GM21390 (cell line): ENCODE data around the gene TEX30.

Experiments
- ATAC-seq: cut with Tn5 transposase; IDR thresholded peaks from one replicate; pipeline ENCODE4 v1.9.1; 2021; ENCODE audit not compliant: unreplicated experiment

Gene TEX30

DNA sequence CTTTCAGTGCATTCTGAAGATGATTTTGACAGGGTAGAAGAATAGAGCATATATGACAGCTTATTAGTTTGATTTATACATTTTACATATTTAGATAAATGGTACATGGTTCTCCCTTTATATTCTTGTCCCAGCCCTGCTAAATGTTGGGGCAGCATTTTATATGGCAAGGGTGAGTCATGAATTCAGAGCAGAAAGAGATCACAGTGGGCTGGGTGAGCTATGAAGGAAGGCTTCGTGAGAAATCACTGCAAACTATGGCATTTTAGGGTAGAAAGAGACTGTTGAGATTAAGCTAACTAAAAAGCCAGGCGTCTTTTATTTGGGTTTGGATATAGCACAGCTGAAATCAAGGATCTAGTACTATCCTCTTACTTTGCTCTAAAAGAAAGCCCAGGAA is 54.8 kb downstream of the TEX30 start:
- ATAC-seq, result no peak
